Body of pancreas (tissue), 4 donors: Measurements from ENCODE around the gene CCDC102B. TPM values are rescaled to one million over a fixed set of nuclear protein-coding genes. Genes with fewer than 3 reads are reported as not detected.

Source experiments
- ATAC-seq: fragments of 150-250 bp; one replicate; pipeline ENCODE4 v1.9.1; 2016
- DNase-seq, 4 donors: peaks; one replicate each; pipeline ENCODE4 v3.0.0-alpha.2; 2019
- H3K27ac ChIP-seq, 4 donors: fragments of 200-600 bp; sonication (generic); 1 replicate in 3 of 4; 2 replicates in 1 of 4; pipeline versions ENCODE4 v1.5.1 to v1.6.1; 2016 to 2019; ENCODE audit warnings: mild to moderate bottlenecking in 1 of 4, mixed read lengths in 1 of 4, moderate library complexity in 1 of 4
- H3K27me3 ChIP-seq, 2 donors: fragments of 200-600 bp; sonication (generic); one replicate each; pipeline ENCODE4 v1.6.0; 2016; ENCODE audit warnings: mild to moderate bottlenecking in 1 of 2
- H3K36me3 ChIP-seq, 2 donors: fragments of 200-600 bp; sonication (generic); replicated peaks in 1 of 2; 2 replicates each; pipeline ENCODE4 v1.5.1; 2016; ENCODE audit warnings: low read depth in 2 of 2; ENCODE audit not compliant: insufficient read depth in 1 of 2
- H3K4me1 ChIP-seq: fragments of 200-600 bp; sonication (generic); one replicate; pipeline ENCODE4 v1.6.0; 2016
- H3K4me3 ChIP-seq, 2 donors: fragments of 200-600 bp; sonication (generic); 1 replicate in 1 of 2; 2 replicates in 1 of 2; pipeline ENCODE4 v1.5.1; 2016 to 2019
- H3K9me3 ChIP-seq, 3 donors: fragments of 200-600 bp; sonication (generic); 1 replicate in 2 of 3; 2 replicates in 1 of 3; pipeline ENCODE4 v1.5.1; 2016
- CTCF ChIP-seq, 7 experiments: fragments of 450-650 bp in 4 of 7; fragments of 200-600 bp in 3 of 7; sonication (generic) in 3 of 7; IDR thresholded peaks; one replicate each; pipeline ENCODE4 v1.5.1; 2016 to 2019; ENCODE audit warnings: antibody characterized with exemption in 7 of 7
- POLR2A ChIP-seq, 3 donors: fragments of 450-650 bp; IDR thresholded peaks; one replicate each; pipeline ENCODE4 v1.6.1; 2016; ENCODE audit warnings: antibody characterized with exemption in 3 of 3, mild to moderate bottlenecking in 2 of 3
- WGBS, 2 donors: methylation state at CpG; one replicate each; pipeline ENCODE4 v1.1.5; 2017; 5-methylcytosine and 5-hydroxymethylcytosine counted together
- intact Hi-C: fragments of 100-400 bp; cut with DNase I; formaldehyde crosslinking; loops from one replicate; pipeline ENCODE4 v1.15.1; 2023
- total RNA-seq, 2 donors: library from RNA; depleted of rRNA; stranded (reverse); fragments of >200 nt; gene quantifications; one replicate each; pipeline ENCODE4 v1.1.0, GENCODE V29; 2016

CCDC102B gene
- total RNA-seq, 2 donors from 2014 or later = 4.9 to 6.3 TPM

GRCh38 chr18:68855491-68855890 is 57.6 kb downstream of the CCDC102B start:
- TF ChIP-seq POLR2A (IDR thresholded peaks at IDR 0.05) (no peak), CTCF (IDR thresholded peaks at IDR 0.05) (no peak)
- Histone ChIP-seq H3K36me3 (no peaks in the 10 kb centered on the region), H3K9me3 (no peaks in the 10 kb centered on the region), H3K27ac (no peak overlapping the region), H3K4me3 (no peak overlapping the region), H3K27me3 (no peaks in the 10 kb centered on the region), H3K4me1 (no peaks in the 10 kb centered on the region)
- intact Hi-C loops = no loop called here
- ATAC-seq (no peak), DNase-seq (no peak)

GRCh38 chr18:68861365-68861764 is 63.5 kb downstream of the CCDC102B start:
- Histone ChIP-seq H3K27me3 (no peaks in the 10 kb centered on the region), H3K9me3 (no peaks in the 10 kb centered on the region), H3K4me1 (no peaks in the 10 kb centered on the region), H3K4me3 (no peak overlapping the region), H3K27ac (no peak overlapping the region), H3K36me3 (no peaks in the 10 kb centered on the region)
- DNase-seq (no peak), ATAC-seq (no peak)
- 70 to 73% methylated on average over 2 of the region's 2 CpGs for WGBS, 2 donors
- no peak for TF ChIP-seq POLR2A (IDR thresholded peaks at IDR 0.05)
- TF ChIP-seq CTCF (IDR thresholded peaks at IDR 0.05) = no peak
- intact Hi-C loops = no loop called here

- Histone ChIP-seq H3K36me3 (no peaks in the 10 kb centered on the region), H3K4me3 (no peak overlapping the region), H3K27ac (no peak overlapping the region), H3K9me3 (no peaks in the 10 kb centered on the region), H3K4me1 (no peaks in the 10 kb centered on the region), H3K27me3 (no peaks in the 10 kb centered on the region)
- intact Hi-C loops = no loop called here
- 59 to 71% methylated on average over 2 of the region's 2 CpGs for WGBS, 2 donors
- ATAC-seq (no peak), DNase-seq (no peak)
- TF ChIP-seq CTCF (IDR thresholded peaks at IDR 0.05) (no peak), POLR2A (IDR thresholded peaks at IDR 0.05) (no peak)
Observed at GRCh38 chr18:68865021-68865420, 67.1 kb downstream of the CCDC102B start.

- DNase-seq (no peak), ATAC-seq (no peak)
- WGBS, 2 donors = 51 to 55% methylated on average over 3 of the region's 3 CpGs
- Histone ChIP-seq H3K4me1 (no peaks in the 10 kb centered on the region), H3K27me3 (no peaks in the 10 kb centered on the region), H3K9me3 (no peaks in the 10 kb centered on the region), H3K27ac (no peak overlapping the region), H3K36me3 (no peaks in the 10 kb centered on the region), H3K4me3 (no peak overlapping the region)
- no peak for TF ChIP-seq POLR2A (IDR thresholded peaks at IDR 0.05)
- TF ChIP-seq CTCF (IDR thresholded peaks at IDR 0.05) = no peak
- intact Hi-C loops = no loop called here
Observed at GRCh38 chr18:68865503-68865902, 67.6 kb downstream of the CCDC102B start.

- intact Hi-C loops = no loop called here
- no peak for DNase-seq
- Histone ChIP-seq H3K27ac (no peak overlapping the region), H3K4me1 (no peaks in the 10 kb centered on the region), H3K36me3 (no peaks in the 10 kb centered on the region), H3K9me3 (no peaks in the 10 kb centered on the region), H3K27me3 (no peaks in the 10 kb centered on the region), H3K4me3 (no peak overlapping the region)
- ATAC-seq = no peak
- 68 to 72% methylated on average over 4 of the region's 4 CpGs for WGBS, 2 donors
- TF ChIP-seq POLR2A (IDR thresholded peaks at IDR 0.05) = no peak
- no peak for TF ChIP-seq CTCF (IDR thresholded peaks at IDR 0.05)
Observed at GRCh38 chr18:68873003-68873402, 75.1 kb downstream of the CCDC102B start.
